CD1c-positive myeloid dendritic cell (primary cell): ENCODE results near the gene MYBPC2.
"Not testable (repeated sequence)": the region's sequence is repeated elsewhere in the genome, so short reads cannot be mapped to it uniquely, and the experiment has no call there.

Experiments used
- DNase-seq: peaks from one replicate; pipeline ENCODE4 v3.0.0-alpha.2; 2016; ENCODE audit errors: extremely low spot score

MYBPC2 gene

GRCh38 chr19:50432221-50433028 is at the start of gene MYBPC2:
MYBPC2 (plus strand) TSS chr19:50432892; CDS start chr19:50432954, 62 bp downstream.
- peak; percentile 31 for DNase-seq

GRCh38 chr19:50383001-50383851 is 49.5 kb upstream of the MYBPC2 start:
- no peak for DNase-seq

GRCh38 chr19:50383852-50384684 is 48.6 kb upstream of the MYBPC2 start, which contains the start of gene POLD1:
POLD1 (plus strand) TSS chr19:50384347; CDS start chr19:50398852, 14,505 bp downstream.
- DNase-seq, result peak; percentile 100

- peak; percentile 92 for DNase-seq
Measured at GRCh38 chr19:50384685-50385535, 47.8 kb upstream of the MYBPC2 start.

GRCh38 chr19:50387176-50387867 is 45.4 kb upstream of the MYBPC2 start:
- DNase-seq, result peak; percentile 83

GRCh38 chr19:50387868-50388245 is 44.8 kb upstream of the MYBPC2 start:
- no peak for DNase-seq

- DNase-seq, result not testable (repeated sequence)
Measured at GRCh38 chr19:50390295-50390694, 42.4 kb upstream of the MYBPC2 start.

GRCh38 chr19:50390952-50391351 is 41.7 kb upstream of the MYBPC2 start:
- not testable (repeated sequence) for DNase-seq

- no peak for DNase-seq
Measured at GRCh38 chr19:50392759-50393158, 39.9 kb upstream of the MYBPC2 start.

GRCh38 chr19:50393589-50393988 is 39.1 kb upstream of the MYBPC2 start:
- DNase-seq, result no peak

GRCh38 chr19:50394017-50394416 is 38.7 kb upstream of the MYBPC2 start:
- no peak for DNase-seq

- DNase-seq, result no peak
Measured at GRCh38 chr19:50398675-50399367, 33.9 kb upstream of the MYBPC2 start.

GRCh38 chr19:50399368-50399745 is 33.3 kb upstream of the MYBPC2 start:
- DNase-seq, result no peak

GRCh38 chr19:50401605-50402450 is 30.9 kb upstream of the MYBPC2 start:
- DNase-seq, result no peak

GRCh38 chr19:50402544-50403301 is 30.0 kb upstream of the MYBPC2 start:
- no peak for DNase-seq

GRCh38 chr19:50406156-50406820 is 26.4 kb upstream of the MYBPC2 start:
- DNase-seq, result no peak

GRCh38 chr19:50406829-50407228 is 25.9 kb upstream of the MYBPC2 start:
- DNase-seq, result no peak
